Measurements from ENCODE around the gene MGARP.

DNA sequence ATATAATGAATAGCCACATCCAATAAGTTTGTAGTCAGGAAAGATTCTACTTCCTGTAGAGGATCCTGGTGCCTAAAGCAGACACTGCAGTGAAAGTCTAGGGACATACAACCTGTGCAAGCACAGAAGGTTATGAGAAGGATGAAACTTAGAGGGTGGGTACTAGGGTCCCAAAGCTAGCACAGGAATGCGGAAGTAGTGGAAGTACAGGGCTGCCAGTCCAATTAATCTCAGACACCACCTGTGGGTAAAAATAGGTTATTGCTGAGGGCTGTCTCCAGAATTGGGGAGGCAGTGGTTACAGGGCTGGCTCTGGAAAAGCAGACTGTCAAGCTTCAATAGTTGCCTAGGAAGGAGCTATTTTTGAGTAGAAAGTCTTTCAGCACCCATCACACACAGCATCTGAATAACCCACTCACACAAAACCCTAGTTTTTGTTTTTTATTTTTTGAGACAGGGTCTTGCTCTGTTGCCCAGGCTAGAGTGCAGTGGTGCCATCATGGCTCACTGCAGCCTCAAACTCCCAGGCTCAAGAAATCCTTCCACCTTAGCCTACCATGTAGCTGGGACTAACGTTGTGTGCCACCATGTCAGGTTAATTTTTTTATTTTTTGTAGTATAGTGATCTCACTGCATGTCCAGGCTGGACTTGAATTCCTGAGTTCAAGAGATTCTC lies 52.2 kb downstream of the MGARP start:
- TF ChIP-seq RFX5 (IDR thresholded peaks at IDR 0.05; ENCODE audit: low read length) = no peak
- TF ChIP-seq, protein P1, sequence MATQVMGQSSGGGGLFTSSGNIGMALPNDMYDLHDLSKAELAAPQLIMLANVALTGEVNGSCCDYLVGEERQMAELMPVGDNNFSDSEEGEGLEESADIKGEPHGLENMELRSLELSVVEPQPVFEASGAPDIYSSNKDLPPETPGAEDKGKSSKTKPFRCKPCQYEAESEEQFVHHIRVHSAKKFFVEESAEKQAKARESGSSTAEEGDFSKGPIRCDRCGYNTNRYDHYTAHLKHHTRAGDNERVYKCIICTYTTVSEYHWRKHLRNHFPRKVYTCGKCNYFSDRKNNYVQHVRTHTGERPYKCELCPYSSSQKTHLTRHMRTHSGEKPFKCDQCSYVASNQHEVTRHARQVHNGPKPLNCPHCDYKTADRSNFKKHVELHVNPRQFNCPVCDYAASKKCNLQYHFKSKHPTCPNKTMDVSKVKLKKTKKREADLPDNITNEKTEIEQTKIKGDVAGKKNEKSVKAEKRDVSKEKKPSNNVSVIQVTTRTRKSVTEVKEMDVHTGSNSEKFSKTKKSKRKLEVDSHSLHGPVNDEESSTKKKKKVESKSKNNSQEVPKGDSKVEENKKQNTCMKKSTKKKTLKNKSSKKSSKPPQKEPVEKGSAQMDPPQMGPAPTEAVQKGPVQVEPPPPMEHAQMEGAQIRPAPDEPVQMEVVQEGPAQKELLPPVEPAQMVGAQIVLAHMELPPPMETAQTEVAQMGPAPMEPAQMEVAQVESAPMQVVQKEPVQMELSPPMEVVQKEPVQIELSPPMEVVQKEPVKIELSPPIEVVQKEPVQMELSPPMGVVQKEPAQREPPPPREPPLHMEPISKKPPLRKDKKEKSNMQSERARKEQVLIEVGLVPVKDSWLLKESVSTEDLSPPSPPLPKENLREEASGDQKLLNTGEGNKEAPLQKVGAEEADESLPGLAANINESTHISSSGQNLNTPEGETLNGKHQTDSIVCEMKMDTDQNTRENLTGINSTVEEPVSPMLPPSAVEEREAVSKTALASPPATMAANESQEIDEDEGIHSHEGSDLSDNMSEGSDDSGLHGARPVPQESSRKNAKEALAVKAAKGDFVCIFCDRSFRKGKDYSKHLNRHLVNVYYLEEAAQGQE (IDR thresholded peaks at IDR 0.05; ENCODE audit: low read depth, low read length) = no peak
- TF ChIP-seq, protein P2, sequence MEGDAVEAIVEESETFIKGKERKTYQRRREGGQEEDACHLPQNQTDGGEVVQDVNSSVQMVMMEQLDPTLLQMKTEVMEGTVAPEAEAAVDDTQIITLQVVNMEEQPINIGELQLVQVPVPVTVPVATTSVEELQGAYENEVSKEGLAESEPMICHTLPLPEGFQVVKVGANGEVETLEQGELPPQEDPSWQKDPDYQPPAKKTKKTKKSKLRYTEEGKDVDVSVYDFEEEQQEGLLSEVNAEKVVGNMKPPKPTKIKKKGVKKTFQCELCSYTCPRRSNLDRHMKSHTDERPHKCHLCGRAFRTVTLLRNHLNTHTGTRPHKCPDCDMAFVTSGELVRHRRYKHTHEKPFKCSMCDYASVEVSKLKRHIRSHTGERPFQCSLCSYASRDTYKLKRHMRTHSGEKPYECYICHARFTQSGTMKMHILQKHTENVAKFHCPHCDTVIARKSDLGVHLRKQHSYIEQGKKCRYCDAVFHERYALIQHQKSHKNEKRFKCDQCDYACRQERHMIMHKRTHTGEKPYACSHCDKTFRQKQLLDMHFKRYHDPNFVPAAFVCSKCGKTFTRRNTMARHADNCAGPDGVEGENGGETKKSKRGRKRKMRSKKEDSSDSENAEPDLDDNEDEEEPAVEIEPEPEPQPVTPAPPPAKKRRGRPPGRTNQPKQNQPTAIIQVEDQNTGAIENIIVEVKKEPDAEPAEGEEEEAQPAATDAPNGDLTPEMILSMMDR (IDR thresholded peaks at IDR 0.05) = peak; percentile 14; the same call in 1 of the 2 replicates
